OCI-LY1 (cell line): Measurements from ENCODE around the gene CHN2.

Experiments
- H2AFZ ChIP-seq: fragments of 200-600 bp; sonication (generic), shearing (Covaris generic); 2 replicates; pipeline ENCODE4 v1.6.0; 2014; ENCODE audit warnings: antibody characterized with exemption, mild to moderate bottlenecking, low read length
- H3F3A ChIP-seq: fragments of 200-600 bp; sonication (generic), shearing (Covaris generic); 2 replicates; pipeline ENCODE4 v1.6.0; 2014; ENCODE audit warnings: mild to moderate bottlenecking, antibody characterized with exemption, low read length, moderate library complexity; ENCODE audit not compliant: insufficient read depth
- H3K27ac ChIP-seq: fragments of 200-600 bp; sonication (generic); 2 replicates; pipeline ENCODE4 v1.5.1; 2014; ENCODE audit warnings: low read length, mixed run types, mild to moderate bottlenecking, low read depth; ENCODE audit not compliant: poor library complexity, severe bottlenecking
- H3K27me3 ChIP-seq: fragments of 200-600 bp; sonication (generic); 2 replicates; pipeline ENCODE4 v1.6.0; 2014; ENCODE audit warnings: antibody characterized with exemption, mild to moderate bottlenecking, low read length, moderate library complexity; ENCODE audit not compliant: insufficient read depth
- H3K36me3 ChIP-seq: fragments of 200-600 bp; sonication (generic); 2 replicates; pipeline ENCODE4 v1.6.1; 2014; ENCODE audit warnings: mild to moderate bottlenecking, antibody characterized with exemption, low read length, moderate library complexity, mixed read lengths; ENCODE audit not compliant: insufficient read depth
- H3K4me1 ChIP-seq: fragments of 200-600 bp; sonication (generic); 2 replicates; pipeline ENCODE4 v1.5.1; 2014; ENCODE audit warnings: mild to moderate bottlenecking, low read length, moderate library complexity; ENCODE audit not compliant: insufficient read depth, severe bottlenecking
- H3K4me2 ChIP-seq: fragments of 200-600 bp; sonication (generic), shearing (Covaris generic); 2 replicates; pipeline ENCODE4 v1.6.1; 2014; ENCODE audit warnings: low read length
- H3K4me3 ChIP-seq: fragments of 200-600 bp; sonication (generic); 2 replicates; pipeline ENCODE4 v1.5.1; 2014; ENCODE audit warnings: low read length, low read depth, mild to moderate bottlenecking, mixed read lengths; ENCODE audit not compliant: poor library complexity, severe bottlenecking
- H3K79me2 ChIP-seq: fragments of 200-600 bp; shearing (Covaris generic); 2 replicates; pipeline ENCODE4 v1.6.1; 2016; ENCODE audit warnings: mixed run types, low read length, mixed read lengths; ENCODE audit not compliant: insufficient read depth
- H3K9ac ChIP-seq: fragments of 200-600 bp; sonication (generic), shearing (Covaris generic); 2 replicates; pipeline ENCODE4 v1.6.1; 2014; ENCODE audit warnings: mild to moderate bottlenecking, low read length, mixed read lengths
- H3K9me2 ChIP-seq: fragments of 200-600 bp; sonication (generic), shearing (Covaris generic); 2 replicates; pipeline ENCODE4 v1.6.1; 2014; ENCODE audit warnings: low read depth, mild to moderate bottlenecking, low read length, mixed read lengths
- H3K9me3 ChIP-seq: fragments of 200-600 bp; shearing (Covaris generic); 2 replicates; pipeline ENCODE4 v1.6.1; 2014; ENCODE audit warnings: low read length, mixed read lengths
- H4K20me1 ChIP-seq: fragments of 200-600 bp; sonication (generic), shearing (Covaris generic); 2 replicates; pipeline ENCODE4 v1.6.0; 2016; ENCODE audit warnings: mild to moderate bottlenecking, low read length; ENCODE audit not compliant: insufficient read depth
- EZH2 ChIP-seq: fragments of 200-600 bp; sonication (generic), shearing (Covaris generic); IDR thresholded peaks from 2 replicates; pipeline ENCODE4 v1.8.0; 2017; ENCODE audit warnings: borderline replicate concordance, mixed run types, mild to moderate bottlenecking, antibody characterized with exemption, low read length, moderate library complexity, mixed read lengths
- TF ChIP-seq, protein P1 (sequence below): fragments of 200-600 bp; sonication (generic), shearing (Covaris generic); IDR thresholded peaks from 2 replicates; pipeline ENCODE4 v1.5.1; 2017; ENCODE audit warnings: mild to moderate bottlenecking, antibody characterized with exemption, low read length, moderate library complexity, mixed read lengths

The CHN2 gene

GRCh38 chr7:29204491-29205272, 10.1 kb downstream of the CHN2 start:
- Histone ChIP-seq H3K9ac (no peak overlapping the region), H3K9me3 (no peaks in the 10 kb centered on the region), H3K4me1 (no peaks in the 10 kb centered on the region), H3K4me3 (no peak overlapping the region), H3K79me2 (no peaks in the 10 kb centered on the region), H3K27me3 (no peaks in the 10 kb centered on the region), H3K9me2 (no peaks in the 10 kb centered on the region), H3K27ac (no peak overlapping the region), H3F3A (no peaks in the 10 kb centered on the region), H3K36me3 (no peaks in the 10 kb centered on the region), H3K4me2 (no peak overlapping the region), H4K20me1 (no peaks in the 10 kb centered on the region), H2AFZ (no peak overlapping the region)
- TF ChIP-seq, protein P1, sequence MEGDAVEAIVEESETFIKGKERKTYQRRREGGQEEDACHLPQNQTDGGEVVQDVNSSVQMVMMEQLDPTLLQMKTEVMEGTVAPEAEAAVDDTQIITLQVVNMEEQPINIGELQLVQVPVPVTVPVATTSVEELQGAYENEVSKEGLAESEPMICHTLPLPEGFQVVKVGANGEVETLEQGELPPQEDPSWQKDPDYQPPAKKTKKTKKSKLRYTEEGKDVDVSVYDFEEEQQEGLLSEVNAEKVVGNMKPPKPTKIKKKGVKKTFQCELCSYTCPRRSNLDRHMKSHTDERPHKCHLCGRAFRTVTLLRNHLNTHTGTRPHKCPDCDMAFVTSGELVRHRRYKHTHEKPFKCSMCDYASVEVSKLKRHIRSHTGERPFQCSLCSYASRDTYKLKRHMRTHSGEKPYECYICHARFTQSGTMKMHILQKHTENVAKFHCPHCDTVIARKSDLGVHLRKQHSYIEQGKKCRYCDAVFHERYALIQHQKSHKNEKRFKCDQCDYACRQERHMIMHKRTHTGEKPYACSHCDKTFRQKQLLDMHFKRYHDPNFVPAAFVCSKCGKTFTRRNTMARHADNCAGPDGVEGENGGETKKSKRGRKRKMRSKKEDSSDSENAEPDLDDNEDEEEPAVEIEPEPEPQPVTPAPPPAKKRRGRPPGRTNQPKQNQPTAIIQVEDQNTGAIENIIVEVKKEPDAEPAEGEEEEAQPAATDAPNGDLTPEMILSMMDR, result no peak
- no peak for TF ChIP-seq EZH2

DNA sequence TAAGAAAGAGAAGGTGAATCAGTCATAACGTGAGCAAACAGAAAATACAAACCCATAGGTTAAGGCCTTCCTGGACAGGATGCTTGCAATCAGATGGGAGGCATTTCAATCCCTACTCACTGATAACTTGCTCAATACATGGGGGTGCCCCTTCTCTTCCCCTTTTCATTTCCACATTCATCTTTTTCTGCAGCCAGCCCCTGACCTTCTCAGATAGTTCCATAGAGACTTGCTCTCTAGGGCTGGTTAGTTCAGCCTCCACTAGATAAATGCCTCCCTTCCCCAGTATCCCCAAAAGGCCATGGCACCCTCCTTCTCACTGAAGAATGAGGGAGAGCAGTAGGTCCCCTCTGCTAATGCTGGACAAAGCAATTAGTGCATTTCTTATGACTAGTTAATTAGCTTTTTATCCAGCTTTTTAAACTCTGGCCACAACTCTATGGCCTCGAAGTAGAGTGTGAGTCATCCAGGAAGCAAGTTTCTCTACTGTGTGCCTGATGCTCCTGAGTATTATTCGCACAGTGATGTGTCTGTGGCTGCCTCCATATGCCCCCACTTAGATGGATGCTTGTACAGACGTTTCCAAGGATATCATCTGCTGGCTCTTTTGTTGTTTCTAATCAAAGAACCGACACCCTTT, 12.7 kb downstream of the CHN2 start:
- H3K4me3 ChIP-seq, result no peak overlapping the region
- H3K9ac ChIP-seq, result no peak overlapping the region
- TF ChIP-seq EZH2, result no peak
- TF ChIP-seq, protein P1, result no peak
- H3K9me2 ChIP-seq, result no peaks in the 10 kb centered on the region
- no peaks in the 10 kb centered on the region for H3K9me3 ChIP-seq
- no peak overlapping the region for H2AFZ ChIP-seq
- no peak overlapping the region for H3K27ac ChIP-seq
- no peaks in the 10 kb centered on the region for H3F3A ChIP-seq
- no peaks in the 10 kb centered on the region for H3K4me1 ChIP-seq
- no peak overlapping the region for H3K4me2 ChIP-seq
- H3K27me3 ChIP-seq, result no peaks in the 10 kb centered on the region
- no peaks in the 10 kb centered on the region for H3K79me2 ChIP-seq
- H4K20me1 ChIP-seq, result no peaks in the 10 kb centered on the region
- no peaks in the 10 kb centered on the region for H3K36me3 ChIP-seq

- H3K4me1 ChIP-seq, result no peaks in the 10 kb centered on the region
- TF ChIP-seq, protein P1, result no peak
- no peak for TF ChIP-seq EZH2
Measured at GRCh38 chr7:29208410-29209250, 14.1 kb downstream of the CHN2 start.

More at GRCh38 chr7:29208410-29209250, 14.1 kb downstream of the CHN2 start:
- Histone ChIP-seq H3K79me2 (no peaks in the 10 kb centered on the region), H3K27me3 (no peaks in the 10 kb centered on the region), H3K9me3 (no peaks in the 10 kb centered on the region), H3K4me2 (no peak overlapping the region), H3K27ac (no peak overlapping the region), H3K9me2 (no peaks in the 10 kb centered on the region), H3K36me3 (no peaks in the 10 kb centered on the region), H3F3A (no peaks in the 10 kb centered on the region), H2AFZ (no peak overlapping the region), H4K20me1 (no peaks in the 10 kb centered on the region), H3K9ac (no peak overlapping the region), H3K4me3 (no peak overlapping the region)
